SK-N-MC (cell line): ENCODE data around the gene FAR2.

Experiments
- EZH2 ChIP-seq: fragments of 200-600 bp; sonication (generic); IDR thresholded peaks from one replicate; pipeline ENCODE4 v1.6.1; 2017; ENCODE audit warnings: antibody characterized with exemption
- FOXP2 ChIP-seq: optimal IDR thresholded peaks from 2 replicates; pipeline ENCODE3; 2011; ENCODE audit warnings: mild to moderate bottlenecking, moderate library complexity; ENCODE audit not compliant: insufficient read depth; ENCODE audit errors: extremely low read length, control extremely low read depth
- POLR2AphosphoS5 ChIP-seq: IDR thresholded peaks from 2 replicates; pipeline ENCODE4 v1.6.1; 2012; ENCODE audit warnings: mild to moderate bottlenecking, low read depth, low read length, borderline replicate concordance

- TF ChIP-seq EZH2 (no peak), POLR2AphosphoS5 (no peak), FOXP2 (no peak)
Observed at GRCh38 chr12:29160230-29160629, 11.2 kb downstream of the FAR2 start.
